Osteocyte (in vitro differentiated cells): Measurements from ENCODE around the gene PIBF1. TPM values are rescaled to one million over a fixed set of nuclear protein-coding genes. Genes with fewer than 3 reads are reported as not detected.
"Not testable (repeated sequence)": the region's sequence is repeated elsewhere in the genome, so short reads cannot be mapped to it uniquely, and the experiment has no call there.

ENCODE experiments used
- DNase-seq: peaks from one replicate; pipeline ENCODE4 v3.0.0; 2021; ENCODE audit warnings: mixed read lengths; ENCODE audit not compliant: unreplicated experiment; ENCODE audit errors: extremely low spot score
- H3K27ac Mint-ChIP-seq: one replicate; pipeline ENCODE4 v1.8.0; 2021; ENCODE audit warnings: mild to moderate bottlenecking, mixed read lengths; ENCODE audit not compliant: unreplicated experiment
- H3K27me3 Mint-ChIP-seq: one replicate; pipeline ENCODE4 v1.8.0; 2021; ENCODE audit warnings: mixed read lengths; ENCODE audit not compliant: unreplicated experiment
- H3K36me3 Mint-ChIP-seq: one replicate; pipeline ENCODE4 v1.8.0; 2021; ENCODE audit warnings: mixed read lengths; ENCODE audit not compliant: unreplicated experiment
- H3K4me1 Mint-ChIP-seq: one replicate; pipeline ENCODE4 v1.8.0; 2021; ENCODE audit warnings: mixed read lengths; ENCODE audit not compliant: unreplicated experiment
- H3K4me3 Mint-ChIP-seq: one replicate; pipeline ENCODE4 v1.8.0; 2021; ENCODE audit warnings: mild to moderate bottlenecking, moderate library complexity, mixed read lengths; ENCODE audit not compliant: unreplicated experiment
- H3K9me3 Mint-ChIP-seq: one replicate; pipeline ENCODE4 v1.8.0; 2021; ENCODE audit warnings: mixed read lengths; ENCODE audit not compliant: unreplicated experiment
- total RNA-seq: library from RNA; stranded (reverse); gene quantifications from 2 replicates; pipeline ENCODE4 v1.2.1, GENCODE V29; 2021
- TF ChIP-seq, protein P1 (sequence below): fragments of 200-600 bp; sonication (generic); IDR thresholded peaks from 2 replicates; pipeline ENCODE4 v1.5.0; 2021; ENCODE audit warnings: antibody characterized with exemption, mild to moderate bottlenecking, moderate library complexity

Gene PIBF1
- total RNA-seq, 1 donor from 2014 or later, result 22.6 TPM

DNA sequence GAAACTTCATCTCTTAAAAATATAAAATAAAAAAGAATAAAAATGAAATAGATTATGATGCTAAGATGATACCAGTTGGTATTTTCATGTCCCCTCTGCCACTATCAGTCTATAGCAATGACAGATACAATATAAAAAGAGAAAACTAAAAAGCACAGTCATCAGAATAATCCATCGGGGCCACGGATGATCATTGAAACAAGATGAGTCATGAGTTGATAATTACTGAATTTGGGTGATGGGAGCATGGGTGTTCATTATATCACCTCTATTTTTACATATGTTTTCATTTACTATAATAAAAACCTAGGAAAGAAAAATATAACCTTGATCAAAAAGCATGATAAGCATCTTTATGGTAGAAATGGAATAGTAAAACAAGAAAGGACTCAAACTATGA is 41.1 kb downstream of the PIBF1 start:
- no peaks in the 10 kb centered on the region for H3K27me3 Mint-ChIP-seq
- no peak overlapping the region for H3K27ac Mint-ChIP-seq
- DNase-seq, result no peak
- H3K4me1 Mint-ChIP-seq, result no peaks in the 10 kb centered on the region
- H3K4me3 Mint-ChIP-seq, result no peak overlapping the region
- H3K36me3 Mint-ChIP-seq, result peaks cover 42% of the 10 kb centered on the region
- TF ChIP-seq, protein P1, sequence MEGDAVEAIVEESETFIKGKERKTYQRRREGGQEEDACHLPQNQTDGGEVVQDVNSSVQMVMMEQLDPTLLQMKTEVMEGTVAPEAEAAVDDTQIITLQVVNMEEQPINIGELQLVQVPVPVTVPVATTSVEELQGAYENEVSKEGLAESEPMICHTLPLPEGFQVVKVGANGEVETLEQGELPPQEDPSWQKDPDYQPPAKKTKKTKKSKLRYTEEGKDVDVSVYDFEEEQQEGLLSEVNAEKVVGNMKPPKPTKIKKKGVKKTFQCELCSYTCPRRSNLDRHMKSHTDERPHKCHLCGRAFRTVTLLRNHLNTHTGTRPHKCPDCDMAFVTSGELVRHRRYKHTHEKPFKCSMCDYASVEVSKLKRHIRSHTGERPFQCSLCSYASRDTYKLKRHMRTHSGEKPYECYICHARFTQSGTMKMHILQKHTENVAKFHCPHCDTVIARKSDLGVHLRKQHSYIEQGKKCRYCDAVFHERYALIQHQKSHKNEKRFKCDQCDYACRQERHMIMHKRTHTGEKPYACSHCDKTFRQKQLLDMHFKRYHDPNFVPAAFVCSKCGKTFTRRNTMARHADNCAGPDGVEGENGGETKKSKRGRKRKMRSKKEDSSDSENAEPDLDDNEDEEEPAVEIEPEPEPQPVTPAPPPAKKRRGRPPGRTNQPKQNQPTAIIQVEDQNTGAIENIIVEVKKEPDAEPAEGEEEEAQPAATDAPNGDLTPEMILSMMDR, result no peak
- peaks cover 3% of the 10 kb centered on the region for H3K9me3 Mint-ChIP-seq

DNA sequence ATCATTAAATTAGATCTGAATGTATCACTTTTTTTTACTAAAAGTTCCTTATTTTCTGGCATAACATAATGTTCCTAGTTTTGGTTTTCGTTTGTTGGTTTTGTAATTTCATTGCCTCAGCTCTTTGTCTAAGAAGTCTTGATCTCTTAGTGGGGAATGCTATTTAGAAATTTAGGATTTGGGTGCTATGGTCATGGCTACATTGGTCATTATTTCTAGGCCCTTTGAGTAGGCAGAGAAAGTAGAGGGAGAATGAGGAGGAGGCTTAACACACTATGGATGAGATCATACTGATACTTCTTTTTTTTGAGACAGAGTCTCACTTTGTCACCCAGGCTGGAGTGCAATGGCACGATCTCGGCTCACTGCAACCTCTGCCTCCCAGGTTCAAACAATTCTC is 41.8 kb downstream of the PIBF1 start:
- H3K27me3 Mint-ChIP-seq, result no peaks in the 10 kb centered on the region
- peaks cover 41% of the 10 kb centered on the region for H3K36me3 Mint-ChIP-seq
- H3K4me1 Mint-ChIP-seq, result no peaks in the 10 kb centered on the region
- no peak overlapping the region for H3K4me3 Mint-ChIP-seq
- no peak for DNase-seq
- TF ChIP-seq, protein P1, result no peak
- no peak overlapping the region for H3K27ac Mint-ChIP-seq
- H3K9me3 Mint-ChIP-seq, result peaks cover 3% of the 10 kb centered on the region

DNA sequence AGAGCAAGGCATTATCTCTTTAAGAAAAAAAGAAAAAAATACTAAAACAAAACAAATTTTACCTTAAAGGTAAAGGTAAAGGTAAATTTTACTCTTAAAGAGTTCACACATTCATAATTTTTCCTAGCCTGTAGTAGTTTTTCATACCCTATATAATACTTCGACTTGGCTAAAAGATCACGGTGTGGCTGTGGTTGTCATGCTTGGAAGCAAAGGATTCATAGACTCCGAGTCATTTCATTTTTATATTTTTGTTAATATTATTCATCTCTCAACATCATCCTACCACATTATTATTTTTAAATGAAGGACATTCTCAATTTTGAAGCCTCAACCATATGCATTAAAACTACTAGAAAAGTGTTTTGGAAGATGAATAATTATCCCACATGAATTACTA is 52.7 kb downstream of the PIBF1 start:
- no peak for DNase-seq
- H3K4me3 Mint-ChIP-seq, result no peak overlapping the region
- H3K9me3 Mint-ChIP-seq, result peaks cover 4% of the 10 kb centered on the region
- H3K27me3 Mint-ChIP-seq, result no peaks in the 10 kb centered on the region
- no peak overlapping the region for H3K27ac Mint-ChIP-seq
- TF ChIP-seq, protein P1, result no peak
- H3K36me3 Mint-ChIP-seq, result peaks cover 52% of the 10 kb centered on the region
- H3K4me1 Mint-ChIP-seq, result no peaks in the 10 kb centered on the region

DNA sequence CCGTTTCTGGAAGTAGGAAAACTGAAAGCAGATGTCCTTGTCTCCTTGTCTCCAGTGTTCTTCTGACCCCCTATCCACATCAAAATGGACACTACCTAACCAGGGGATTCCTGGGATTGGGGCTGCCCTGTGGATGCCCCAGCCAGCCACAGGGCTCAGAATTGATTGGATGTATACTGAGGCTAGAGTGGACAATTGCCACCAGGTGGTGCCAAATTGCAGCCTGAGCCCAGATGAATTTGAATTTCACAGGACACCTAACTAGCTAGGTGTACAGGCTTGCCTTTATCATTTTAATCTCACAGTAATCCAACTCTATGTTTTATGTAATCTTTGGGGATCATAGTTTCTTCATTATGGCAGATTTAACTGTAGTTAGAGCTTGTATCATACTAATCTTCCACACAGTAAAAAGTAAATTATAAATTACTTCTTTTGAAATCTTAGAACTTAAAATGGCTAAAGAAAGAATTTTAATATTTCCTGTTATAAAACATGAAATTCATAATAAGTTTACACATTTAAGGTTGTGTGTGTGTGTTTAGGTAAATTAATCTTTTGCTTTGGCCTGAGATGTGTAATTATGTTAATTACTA is 58.0 kb downstream of the PIBF1 start:
- Mint-ChIP-seq H3K4me3 (no peak overlapping the region), H3K27me3 (no peaks in the 10 kb centered on the region), H3K9me3 (no peaks in the 10 kb centered on the region), H3K4me1 (no peaks in the 10 kb centered on the region), H3K36me3 (peaks cover 17% of the 10 kb centered on the region), H3K27ac (no peak overlapping the region)
- DNase-seq, result no peak
- TF ChIP-seq, protein P1, result peak; percentile 85

DNA sequence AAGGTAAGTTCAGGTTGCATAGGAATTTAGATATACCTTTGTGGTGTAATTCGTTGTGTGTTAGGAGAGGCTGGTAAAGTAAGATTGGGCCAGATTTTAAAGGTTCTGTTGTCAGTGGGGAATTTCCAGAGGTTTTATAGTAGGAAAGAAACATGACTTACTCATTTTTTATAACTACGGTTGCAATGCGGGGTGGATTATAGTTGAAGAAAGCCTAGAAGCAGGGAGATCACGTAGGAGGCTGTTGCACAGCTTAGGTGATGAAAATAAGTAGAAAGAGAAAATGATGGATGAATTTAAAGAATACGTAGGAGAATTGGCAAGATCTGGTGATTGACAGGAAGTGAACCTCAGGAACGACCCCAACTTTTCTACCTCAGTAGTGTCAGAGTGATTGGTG is 61.1 kb downstream of the PIBF1 start:
- H3K27ac Mint-ChIP-seq, result no peak overlapping the region
- H3K4me3 Mint-ChIP-seq, result no peak overlapping the region
- peaks cover 29% of the 10 kb centered on the region for H3K36me3 Mint-ChIP-seq
- H3K4me1 Mint-ChIP-seq, result no peaks in the 10 kb centered on the region
- TF ChIP-seq, protein P1, result no peak
- H3K9me3 Mint-ChIP-seq, result no peaks in the 10 kb centered on the region
- no peaks in the 10 kb centered on the region for H3K27me3 Mint-ChIP-seq
- no peak for DNase-seq

DNA sequence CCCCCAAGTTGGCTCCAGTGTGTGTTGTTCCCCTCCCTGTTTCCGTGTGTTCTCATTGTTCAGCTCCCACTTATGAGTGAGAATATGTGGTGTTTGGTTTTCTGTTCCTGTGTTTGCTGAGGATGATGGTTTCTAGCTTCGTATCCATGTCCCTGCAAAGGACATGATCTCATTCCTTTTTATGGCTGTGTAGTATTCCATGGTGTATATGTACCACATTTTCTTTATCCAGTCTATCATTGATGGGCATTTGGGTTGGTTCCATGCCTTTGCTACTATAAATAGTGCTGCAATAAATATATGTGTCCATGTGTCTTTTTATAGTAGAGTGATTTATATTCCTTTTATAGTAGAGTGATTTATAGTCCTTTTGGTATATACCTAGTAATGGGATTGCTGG is 63.2 kb downstream of the PIBF1 start:
- H3K27ac Mint-ChIP-seq, H3K4me1 Mint-ChIP-seq, H3K9me3 Mint-ChIP-seq, H3K4me3 Mint-ChIP-seq, H3K27me3 Mint-ChIP-seq, DNase-seq: not testable (repeated sequence)
- peaks cover 28% of the 10 kb centered on the region for H3K36me3 Mint-ChIP-seq
